Memory B cell (primary cell): ENCODE data around the gene BCL10.
"Not testable (repeated sequence)": the region's sequence is repeated elsewhere in the genome, so short reads cannot be mapped to it uniquely, and the experiment has no call there.

ENCODE experiments used
- ATAC-seq: fragments of 150-1000 bp; cut with Tn5 transposase; 2 replicates; pipeline ENCODE4 v1.10.0; 2021; ENCODE audit warnings: low read depth, mild to moderate bottlenecking, moderate library complexity
- DNase-seq, 2 donors: peaks; one replicate each; pipeline ENCODE4 v3.0.0; 2022; ENCODE audit warnings: low spot score in 2 of 2
- H3K27ac Mint-ChIP-seq: one replicate; pipeline ENCODE4 v1.8.0; 2022; ENCODE audit warnings: mild to moderate bottlenecking, moderate library complexity, mixed read lengths
- H3K27me3 Mint-ChIP-seq: one replicate; pipeline ENCODE4 v1.8.0; 2022; ENCODE audit warnings: mixed read lengths
- H3K36me3 Mint-ChIP-seq: one replicate; pipeline ENCODE4 v1.8.0; 2022; ENCODE audit warnings: mild to moderate bottlenecking, mixed read lengths
- H3K4me1 Mint-ChIP-seq: one replicate; pipeline ENCODE4 v1.8.0; 2022; ENCODE audit warnings: mixed read lengths
- H3K4me3 Mint-ChIP-seq: one replicate; pipeline ENCODE4 v1.8.0; 2022; ENCODE audit warnings: mild to moderate bottlenecking, moderate library complexity, mixed read lengths
- H3K9me3 Mint-ChIP-seq: one replicate; pipeline ENCODE4 v1.8.0; 2022; ENCODE audit warnings: mixed read lengths

Gene BCL10

GRCh38 chr1:85268801-85269585, 7.4 kb downstream of the BCL10 start:
- no peak for ATAC-seq
- Mint-ChIP-seq H3K4me3 (no peak overlapping the region), H3K27me3 (no peaks in the 10 kb centered on the region)

GRCh38 chr1:85267313-85267712, 9.1 kb downstream of the BCL10 start:
- no peak for ATAC-seq
- no peak overlapping the region for H3K27ac Mint-ChIP-seq
- no peak overlapping the region for H3K4me3 Mint-ChIP-seq
- peaks cover 13% of the 10 kb centered on the region for H3K4me1 Mint-ChIP-seq
- no peak for DNase-seq
- peaks cover 22% of the 10 kb centered on the region for H3K36me3 Mint-ChIP-seq
- H3K27me3 Mint-ChIP-seq, result no peaks in the 10 kb centered on the region
- H3K9me3 Mint-ChIP-seq, result no peaks in the 10 kb centered on the region

More at GRCh38 chr1:85268801-85269585, 7.4 kb downstream of the BCL10 start:
- no peaks in the 10 kb centered on the region for H3K9me3 Mint-ChIP-seq
- DNase-seq, result no peak
- H3K27ac Mint-ChIP-seq, result peak overlapping the region; percentile 31
- peaks cover 30% of the 10 kb centered on the region for H3K36me3 Mint-ChIP-seq
- H3K4me1 Mint-ChIP-seq, result peaks cover 24% of the 10 kb centered on the region

GRCh38 chr1:85264150-85264549, 12.3 kb downstream of the BCL10 start:
- no peak for DNase-seq
- ATAC-seq, result no peak
- H3K36me3 Mint-ChIP-seq, result peaks cover 19% of the 10 kb centered on the region
- H3K9me3 Mint-ChIP-seq, result peaks cover 1% of the 10 kb centered on the region
- no peak overlapping the region for H3K4me3 Mint-ChIP-seq
- H3K27me3 Mint-ChIP-seq, result no peaks in the 10 kb centered on the region
- H3K27ac Mint-ChIP-seq, result no peak overlapping the region
- H3K4me1 Mint-ChIP-seq, result peaks cover 9% of the 10 kb centered on the region

- Mint-ChIP-seq H3K4me1 (peaks cover 16% of the 10 kb centered on the region), H3K4me3 (no peak overlapping the region), H3K36me3 (peaks cover 15% of the 10 kb centered on the region), H3K27me3 (no peaks in the 10 kb centered on the region), H3K27ac (no peak overlapping the region), H3K9me3 (peaks cover 1% of the 10 kb centered on the region)
- DNase-seq (no peak), ATAC-seq (no peak)
Observed at GRCh38 chr1:85262985-85263384, 13.4 kb downstream of the BCL10 start.

- peaks cover 1% of the 10 kb centered on the region for H3K9me3 Mint-ChIP-seq
- no peak for ATAC-seq
Observed at GRCh38 chr1:85259912-85260274, 16.5 kb downstream of the BCL10 start.

GRCh38 chr1:85259118-85259911, 17.1 kb downstream of the BCL10 start, which contains the start of gene C1orf52:
Gene C1orf52 (minus strand): TSS chr1:85259662. CDS start chr1:85259633, 29 bp downstream.
- peak within 1 kb of the TSS; percentile 88 for H3K27ac Mint-ChIP-seq
- no peaks in the 10 kb centered on the region for H3K27me3 Mint-ChIP-seq
- ATAC-seq, result peak; percentile 95
- peaks cover 23% of the 10 kb centered on the region for H3K4me1 Mint-ChIP-seq
- DNase-seq, result peak; percentile 96 to 100
- H3K4me3 Mint-ChIP-seq, result peak within 1 kb of the TSS; percentile 99
- peaks cover 1% of the 10 kb centered on the region for H3K9me3 Mint-ChIP-seq
- peaks cover 22% of the 10 kb centered on the region for H3K36me3 Mint-ChIP-seq

More at GRCh38 chr1:85259912-85260274, 16.5 kb downstream of the BCL10 start:
- DNase-seq, result no peak
- Mint-ChIP-seq H3K36me3 (peaks cover 24% of the 10 kb centered on the region), H3K27ac (peak overlapping the region; percentile 88), H3K4me3 (peak overlapping the region; percentile 99), H3K4me1 (peaks cover 23% of the 10 kb centered on the region), H3K27me3 (no peaks in the 10 kb centered on the region)

GRCh38 chr1:85258536-85259117, 17.8 kb downstream of the BCL10 start:
- peak overlapping the region; percentile 88 for H3K27ac Mint-ChIP-seq
- peaks cover 16% of the 10 kb centered on the region for H3K36me3 Mint-ChIP-seq
- peaks cover 24% of the 10 kb centered on the region for H3K4me1 Mint-ChIP-seq
- no peak for ATAC-seq
- H3K9me3 Mint-ChIP-seq, result peaks cover 1% of the 10 kb centered on the region
- no peak for DNase-seq
- no peaks in the 10 kb centered on the region for H3K27me3 Mint-ChIP-seq
- peak overlapping the region; percentile 99 for H3K4me3 Mint-ChIP-seq

GRCh38 chr1:85249042-85249441, 27.4 kb downstream of the BCL10 start:
- not testable (repeated sequence) for H3K27me3 Mint-ChIP-seq, H3K9me3 Mint-ChIP-seq, ATAC-seq, DNase-seq, H3K27ac Mint-ChIP-seq, H3K4me3 Mint-ChIP-seq, H3K4me1 Mint-ChIP-seq
- H3K36me3 Mint-ChIP-seq, result peaks cover 20% of the 10 kb centered on the region

- ATAC-seq (no peak), DNase-seq (no peak)
- peaks cover 2% of the 10 kb centered on the region for H3K9me3 Mint-ChIP-seq
- H3K4me3 Mint-ChIP-seq, result no peak overlapping the region
- no peaks in the 10 kb centered on the region for H3K27me3 Mint-ChIP-seq
- no peaks in the 10 kb centered on the region for H3K4me1 Mint-ChIP-seq
- peaks cover 13% of the 10 kb centered on the region for H3K36me3 Mint-ChIP-seq
- no peak overlapping the region for H3K27ac Mint-ChIP-seq
Observed at GRCh38 chr1:85245891-85246290, 30.5 kb downstream of the BCL10 start.

GRCh38 chr1:85245456-85245855, 31.0 kb downstream of the BCL10 start:
- Mint-ChIP-seq H3K27me3 (no peaks in the 10 kb centered on the region), H3K27ac (no peak overlapping the region), H3K4me1 (no peaks in the 10 kb centered on the region), H3K36me3 (peaks cover 11% of the 10 kb centered on the region), H3K4me3 (no peak overlapping the region), H3K9me3 (peaks cover 2% of the 10 kb centered on the region)
- no peak for DNase-seq
- no peak for ATAC-seq

GRCh38 chr1:85244271-85245061, 32.0 kb downstream of the BCL10 start:
- no peak overlapping the region for H3K4me3 Mint-ChIP-seq
- H3K4me1 Mint-ChIP-seq, result no peaks in the 10 kb centered on the region
- DNase-seq (no peak), ATAC-seq (no peak)
- H3K27ac Mint-ChIP-seq, result no peak overlapping the region
- H3K27me3 Mint-ChIP-seq, result no peaks in the 10 kb centered on the region
- H3K36me3 Mint-ChIP-seq, result peaks cover 2% of the 10 kb centered on the region
- H3K9me3 Mint-ChIP-seq, result peaks cover 2% of the 10 kb centered on the region

- Mint-ChIP-seq H3K27ac (no peak overlapping the region), H3K36me3 (no peaks in the 10 kb centered on the region), H3K4me1 (no peaks in the 10 kb centered on the region), H3K9me3 (no peaks in the 10 kb centered on the region), H3K27me3 (no peaks in the 10 kb centered on the region), H3K4me3 (no peak overlapping the region)
- ATAC-seq, result no peak
- no peak for DNase-seq
Observed at GRCh38 chr1:85243372-85243771, 33.1 kb downstream of the BCL10 start.

- Mint-ChIP-seq H3K9me3 (no peaks in the 10 kb centered on the region), H3K27ac (no peak overlapping the region), H3K36me3 (no peaks in the 10 kb centered on the region), H3K4me1 (no peaks in the 10 kb centered on the region), H3K4me3 (no peak overlapping the region), H3K27me3 (peaks cover 4% of the 10 kb centered on the region)
- DNase-seq (no peak), ATAC-seq (no peak)
Observed at GRCh38 chr1:85240643-85241042, 35.8 kb downstream of the BCL10 start.
